GM21390 (cell line): Measurements from ENCODE around the gene NLGN1.

Experiments
- ATAC-seq: cut with Tn5 transposase; IDR thresholded peaks from one replicate; pipeline ENCODE4 v1.9.1; 2021; ENCODE audit not compliant: unreplicated experiment

NLGN1 gene

GRCh38 chr3:173826901-173827609 lies 429.5 kb downstream of the NLGN1 start:
- ATAC-seq = no peak

DNA sequence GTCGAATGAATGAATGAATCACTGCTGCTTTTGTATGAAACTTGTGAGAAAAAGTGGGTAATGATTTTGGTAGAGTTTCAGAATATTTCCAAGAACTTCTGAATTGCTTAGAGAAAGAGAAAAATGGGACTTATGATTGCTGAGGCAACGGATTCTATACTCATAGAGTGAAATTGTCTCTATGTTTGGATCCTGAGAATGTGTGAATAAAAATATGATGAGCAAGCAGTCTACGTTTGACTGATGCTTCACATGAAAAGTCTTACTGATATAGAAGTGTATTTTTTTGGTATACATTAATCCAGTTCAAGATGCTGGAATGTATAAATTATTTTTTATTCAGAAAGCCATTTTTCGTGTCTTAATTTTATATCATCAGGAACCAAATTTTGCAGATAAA lies 441.1 kb downstream of the NLGN1 start:
- ATAC-seq = no peak

DNA sequence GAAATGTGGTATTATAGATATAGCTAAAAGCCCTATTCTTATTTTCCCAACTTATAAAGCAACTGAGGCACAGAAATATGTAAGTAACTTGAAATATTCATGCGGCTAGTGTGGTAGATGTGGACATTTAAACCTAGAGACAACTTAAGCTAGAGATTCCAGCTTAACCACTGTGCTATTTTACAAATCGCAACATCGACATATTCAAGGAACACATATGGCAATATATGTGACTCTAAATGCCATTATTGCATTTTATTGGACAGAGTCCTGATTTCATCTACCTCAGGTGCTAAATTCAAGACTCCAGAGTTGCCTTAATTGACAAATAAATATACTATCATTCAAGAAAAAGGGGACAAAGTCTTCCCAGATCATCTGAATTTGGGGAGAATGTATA lies 442.3 kb downstream of the NLGN1 start:
- no peak for ATAC-seq

DNA sequence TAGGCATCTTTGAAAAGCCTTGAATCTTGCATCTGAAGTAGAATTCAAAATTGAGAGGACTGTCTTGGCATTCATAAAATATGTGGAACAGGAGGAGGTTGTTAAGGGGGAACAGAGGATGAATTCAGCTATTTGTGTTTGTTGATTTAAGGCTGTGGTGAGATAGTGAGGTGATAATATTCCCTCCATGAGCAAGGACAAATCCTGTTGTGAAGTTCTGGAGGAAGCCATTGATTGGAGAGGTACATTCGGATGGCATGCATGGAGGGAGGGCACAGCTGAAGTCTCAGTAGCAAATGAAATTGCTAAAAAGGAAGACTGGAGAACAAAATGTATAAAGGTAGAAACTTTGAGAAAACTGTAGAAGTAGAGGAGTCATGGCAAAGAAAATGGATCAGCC lies 443.8 kb downstream of the NLGN1 start:
- no peak for ATAC-seq

GRCh38 chr3:173843060-173843459 lies 445.5 kb downstream of the NLGN1 start:
- ATAC-seq = no peak

GRCh38 chr3:173846584-173846983 lies 449.0 kb downstream of the NLGN1 start:
- ATAC-seq = no peak

- ATAC-seq = no peak
These were observed 451.9 kb downstream of the NLGN1 start for GRCh38 chr3:173849489-173849888.

DNA sequence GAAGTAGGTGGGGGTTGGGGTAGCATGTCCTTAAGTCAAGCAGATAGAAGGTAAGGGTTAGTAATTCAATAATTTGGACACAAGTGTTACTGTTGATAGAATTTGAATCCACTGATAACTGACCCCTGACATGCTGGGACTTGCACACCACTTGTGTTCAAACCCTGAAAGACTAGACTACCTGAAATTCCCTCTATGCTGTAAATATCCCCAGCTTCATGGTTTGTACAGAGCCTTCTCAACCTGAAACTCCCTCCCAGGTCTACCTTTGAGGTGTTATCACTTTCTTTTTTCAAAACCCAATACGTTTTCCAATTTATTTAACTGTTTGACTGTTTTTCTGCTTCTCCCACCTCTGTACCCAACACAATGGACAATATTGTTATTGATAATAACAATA lies 459.6 kb downstream of the NLGN1 start:
- ATAC-seq = no peak

GRCh38 chr3:173862701-173863100 lies 465.2 kb downstream of the NLGN1 start:
- no peak for ATAC-seq

DNA sequence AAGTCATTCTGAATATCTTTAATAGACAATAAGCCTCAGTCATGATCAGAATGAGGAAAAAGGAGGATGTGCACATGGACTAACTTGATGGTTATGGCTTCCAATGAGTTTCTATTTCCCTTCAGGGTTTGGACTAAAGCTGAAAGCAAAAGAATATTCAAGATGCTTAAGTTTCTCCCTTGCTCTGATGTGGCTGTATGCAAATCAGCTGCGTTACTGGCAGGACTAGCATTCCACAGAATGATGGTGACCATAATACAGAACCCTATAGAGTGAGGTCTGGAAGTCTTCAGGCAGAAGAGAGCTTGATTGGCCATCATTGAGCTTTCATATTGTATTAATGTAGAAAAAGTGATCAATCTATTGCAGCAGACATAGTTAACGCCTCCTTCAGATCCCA lies 466.0 kb downstream of the NLGN1 start:
- ATAC-seq = no peak

GRCh38 chr3:173865900-173866498 lies 468.5 kb downstream of the NLGN1 start:
- ATAC-seq = no peak

GRCh38 chr3:173869766-173870165 lies 472.2 kb downstream of the NLGN1 start:
- no peak for ATAC-seq

DNA sequence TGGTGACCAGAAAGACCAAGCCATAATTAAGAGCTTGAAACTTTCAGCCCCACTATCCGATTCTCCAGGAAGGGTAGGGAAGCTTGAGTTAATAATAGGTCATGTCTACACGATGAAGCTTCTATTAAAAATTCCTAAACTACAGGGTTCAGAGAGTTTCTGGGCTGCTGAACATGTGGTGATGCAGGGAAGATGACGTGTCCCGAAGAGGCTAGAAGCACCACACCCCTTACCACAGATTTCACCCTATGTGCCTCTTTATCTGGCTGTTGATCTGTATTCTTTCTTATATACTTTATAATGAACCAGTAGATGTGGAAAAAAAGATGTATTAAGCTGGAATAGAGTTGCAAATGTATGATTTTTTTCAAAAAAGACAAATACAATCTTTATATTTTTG lies 473.4 kb downstream of the NLGN1 start:
- no peak for ATAC-seq

GRCh38 chr3:173875790-173876189 lies 478.2 kb downstream of the NLGN1 start:
- no peak for ATAC-seq

GRCh38 chr3:173876476-173876875 lies 478.9 kb downstream of the NLGN1 start:
- ATAC-seq = no peak

DNA sequence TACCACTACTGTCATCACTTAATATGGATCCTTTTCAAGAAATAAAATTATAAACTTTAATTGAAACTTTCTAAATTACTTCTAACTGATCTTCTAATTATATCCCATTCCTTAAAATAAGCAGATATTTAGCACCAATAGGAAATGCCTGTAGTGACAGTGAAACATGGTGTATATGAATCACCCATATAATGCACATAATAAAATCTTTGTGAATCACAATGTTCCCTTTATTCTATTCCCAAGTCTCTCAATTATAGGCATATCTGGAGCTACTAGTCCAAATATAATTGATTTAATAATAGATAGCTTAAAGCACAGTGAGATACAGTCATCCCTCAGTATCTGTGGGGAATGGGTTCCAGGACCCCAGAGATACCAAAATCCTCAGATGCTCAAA lies 490.3 kb downstream of the NLGN1 start:
- ATAC-seq = no peak

GRCh38 chr3:173889596-173889995 lies 492.1 kb downstream of the NLGN1 start:
- ATAC-seq = no peak

DNA sequence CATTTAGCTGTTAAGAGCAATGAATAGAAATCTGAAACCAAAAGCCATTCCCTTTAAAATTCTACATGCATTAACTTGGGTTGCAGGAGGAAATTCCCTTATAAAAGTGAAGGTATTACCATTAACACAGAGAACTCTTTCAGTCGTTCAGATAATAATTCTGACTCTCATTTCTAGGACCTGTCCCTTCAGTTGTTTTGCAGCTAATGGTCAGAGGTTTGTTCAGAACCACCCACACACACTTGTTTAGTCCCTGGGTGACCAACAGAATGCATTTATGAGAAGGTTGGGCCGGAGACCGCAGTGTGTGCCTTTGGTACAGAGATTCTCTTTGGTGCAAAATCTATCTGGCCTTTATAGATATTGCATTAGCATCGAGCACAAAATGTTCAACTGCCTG lies 492.5 kb downstream of the NLGN1 start:
- ATAC-seq = no peak

GRCh38 chr3:173891272-173892100 lies 493.9 kb downstream of the NLGN1 start:
- no peak for ATAC-seq

- ATAC-seq = no peak
These were observed 495.0 kb downstream of the NLGN1 start for GRCh38 chr3:173892547-173892946.

DNA sequence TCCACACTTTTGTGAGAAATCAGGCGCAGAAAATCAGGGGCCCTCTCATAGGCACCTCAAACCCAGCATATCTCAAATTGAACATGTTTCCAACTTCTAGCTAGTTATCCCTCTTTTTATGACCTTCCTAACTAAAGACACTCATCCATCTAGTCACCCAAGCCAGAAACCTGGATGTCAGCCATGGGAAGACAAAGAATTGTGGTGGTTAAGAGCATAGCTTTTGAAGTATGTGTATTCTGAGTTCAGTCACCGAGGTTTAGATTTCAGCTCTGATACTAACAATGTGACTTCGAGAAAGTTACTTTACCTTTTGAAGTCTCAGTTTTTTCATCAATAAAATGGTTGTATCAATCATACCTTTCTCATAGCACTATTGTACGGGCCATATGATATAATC lies 495.5 kb downstream of the NLGN1 start:
- ATAC-seq = no peak

DNA sequence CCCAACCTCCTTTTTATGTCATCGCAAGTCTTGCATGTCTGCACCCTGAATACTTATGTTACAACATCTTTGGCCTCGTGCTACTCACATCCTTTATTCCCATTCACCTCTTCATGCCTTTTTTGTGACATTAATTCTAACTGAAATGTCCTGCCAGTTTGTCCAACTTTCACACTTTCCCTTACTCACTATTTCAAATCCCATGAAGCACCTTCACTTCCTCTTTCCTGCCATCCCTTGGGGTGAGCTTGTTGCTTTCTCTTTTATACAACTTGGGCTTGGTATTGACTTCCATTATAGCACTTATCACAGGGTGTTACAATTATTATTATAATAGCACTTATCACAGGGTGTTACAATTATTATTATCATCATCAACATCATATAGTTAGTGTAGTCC lies 496.3 kb downstream of the NLGN1 start:
- ATAC-seq = no peak
